ENCODE measurements around the gene PTCD1.

The PTCD1 gene

GRCh38 chr7:99409192-99409572 is 29.4 kb downstream of the PTCD1 start:
- Histone ChIP-seq H3K4me1 (ENCODE audit: control insufficient read depth, insufficient read depth, low read length) (peaks cover 39% of the 10 kb centered on the region), H3K9ac (ENCODE audit: low read length in 2 of 2) (peak overlapping the region; percentile 97 to 99), H3K27ac (ENCODE audit: low read length) (peak overlapping the region; percentile 98), H3K4me3 (ENCODE audit: low read length in 2 of 2) (peak overlapping the region; percentile 89 to 99), H3K36me3 (ENCODE audit: control insufficient read depth in 2 of 2, insufficient read depth in 2 of 2, low read length in 2 of 2) (peaks cover 20 to 28% of the 10 kb centered on the region in 2 donors), H3K27me3 (ENCODE audit: control insufficient read depth in 1 of 2, insufficient read depth in 2 of 2, low read length in 2 of 2) (no peaks in the 10 kb centered on the region), H3K9me3 (ENCODE audit: control insufficient read depth in 2 of 2, low read length in 2 of 2) (no peaks in the 10 kb centered on the region)

GRCh38 chr7:99408379-99409191 is 30.0 kb downstream of the PTCD1 start, which contains the start of the genes BUD31 and PDAP1:
Gene BUD31, plus strand, starts transcription at chr7:99408969. Its CDS starts 2,124 bp downstream, at chr7:99411093.
Gene PDAP1, minus strand, starts transcription at chr7:99408597. Its CDS starts 49 bp downstream, at chr7:99408548.
- peaks cover 42% of the 10 kb centered on the region for H3K4me1 ChIP-seq (ENCODE audit: control insufficient read depth, insufficient read depth, low read length)

DNA sequence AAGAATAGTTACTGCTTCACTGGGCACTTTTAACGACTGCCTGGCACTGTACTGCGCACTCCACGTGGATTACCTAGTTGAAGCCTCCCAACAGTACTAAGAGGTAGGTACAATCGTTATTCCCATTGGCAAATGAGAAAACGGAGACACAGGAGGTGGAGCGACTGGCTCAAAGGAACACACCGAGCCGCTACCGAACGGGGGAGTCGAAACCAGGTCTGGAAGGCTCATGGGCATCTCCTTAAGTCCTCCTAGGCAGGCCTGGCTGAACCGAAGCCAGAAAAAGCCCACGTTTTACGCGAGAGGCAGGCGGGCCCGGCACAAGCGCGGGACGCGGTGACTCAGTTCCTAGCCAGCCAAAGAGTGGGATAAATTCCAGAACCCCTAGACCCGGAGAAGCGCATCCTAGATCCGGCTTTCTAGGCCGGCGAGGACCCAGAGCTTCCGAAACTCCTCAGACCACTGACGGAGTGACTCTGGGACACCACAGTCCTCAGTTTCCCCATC is 30.7 kb downstream of the PTCD1 start:
- H3K36me3 ChIP-seq (ENCODE audit: control insufficient read depth in 2 of 2, insufficient read depth in 2 of 2, low read length in 2 of 2) = peaks cover 23 to 35% of the 10 kb centered on the region in 2 donors
- no peaks in the 10 kb centered on the region for H3K27me3 ChIP-seq (ENCODE audit: control insufficient read depth in 1 of 2, insufficient read depth in 2 of 2, low read length in 2 of 2)
- H3K9me3 ChIP-seq (ENCODE audit: control insufficient read depth in 2 of 2, low read length in 2 of 2) = no peaks in the 10 kb centered on the region
- peak overlapping the region; percentile 89 to 99 for H3K4me3 ChIP-seq (ENCODE audit: low read length in 2 of 2)
- H3K9ac ChIP-seq (ENCODE audit: low read length in 2 of 2) = peak overlapping the region; percentile 97 to 99
- H3K27ac ChIP-seq (ENCODE audit: low read length) = peak overlapping the region; percentile 98
- peaks cover 42% of the 10 kb centered on the region for H3K4me1 ChIP-seq (ENCODE audit: control insufficient read depth, insufficient read depth, low read length)

More at GRCh38 chr7:99408379-99409191, 30.0 kb downstream of the PTCD1 start, which contains the start of the genes BUD31 and PDAP1:
- Histone ChIP-seq H3K9ac (ENCODE audit: low read length in 2 of 2) (peak within 1 kb of the TSS; percentile 97 to 99), H3K36me3 (ENCODE audit: control insufficient read depth in 2 of 2, insufficient read depth in 2 of 2, low read length in 2 of 2) (peaks cover 25 to 34% of the 10 kb centered on the region in 2 donors), H3K27me3 (ENCODE audit: control insufficient read depth in 1 of 2, insufficient read depth in 2 of 2, low read length in 2 of 2) (no peaks in the 10 kb centered on the region), H3K9me3 (ENCODE audit: control insufficient read depth in 2 of 2, low read length in 2 of 2) (no peaks in the 10 kb centered on the region), H3K4me3 (ENCODE audit: low read length in 2 of 2) (peak within 1 kb of the TSS; percentile 89 to 99), H3K27ac (ENCODE audit: low read length) (peak within 1 kb of the TSS; percentile 98)

- H3K4me1 ChIP-seq (ENCODE audit: control insufficient read depth, insufficient read depth, low read length) = peaks cover 42% of the 10 kb centered on the region
- H3K36me3 ChIP-seq (ENCODE audit: control insufficient read depth in 2 of 2, insufficient read depth in 2 of 2, low read length in 2 of 2) = peaks cover 17 to 29% of the 10 kb centered on the region in 2 donors
- peak overlapping the region in 1 of 2 donors; percentile 97 for H3K9ac ChIP-seq (ENCODE audit: low read length in 2 of 2)
- peak overlapping the region in 1 of 2 donors; percentile 14 for H3K4me3 ChIP-seq (ENCODE audit: low read length in 2 of 2)
- H3K9me3 ChIP-seq (ENCODE audit: control insufficient read depth in 2 of 2, low read length in 2 of 2) = no peaks in the 10 kb centered on the region
- no peak overlapping the region for H3K27ac ChIP-seq (ENCODE audit: low read length)
- no peaks in the 10 kb centered on the region for H3K27me3 ChIP-seq (ENCODE audit: control insufficient read depth in 1 of 2, insufficient read depth in 2 of 2, low read length in 2 of 2)
These were observed 32.0 kb downstream of the PTCD1 start for GRCh38 chr7:99406557-99406956.

- Histone ChIP-seq H3K4me3 (ENCODE audit: low read length in 2 of 2) (no peak overlapping the region), H3K9me3 (ENCODE audit: control insufficient read depth in 2 of 2, low read length in 2 of 2) (no peaks in the 10 kb centered on the region), H3K36me3 (ENCODE audit: control insufficient read depth in 2 of 2, insufficient read depth in 2 of 2, low read length in 2 of 2) (peaks cover 22 to 32% of the 10 kb centered on the region in 2 donors), H3K9ac (ENCODE audit: low read length in 2 of 2) (no peak overlapping the region), H3K27ac (ENCODE audit: low read length) (no peak overlapping the region), H3K4me1 (ENCODE audit: control insufficient read depth, insufficient read depth, low read length) (peaks cover 37% of the 10 kb centered on the region), H3K27me3 (ENCODE audit: control insufficient read depth in 1 of 2, insufficient read depth in 2 of 2, low read length in 2 of 2) (no peaks in the 10 kb centered on the region)
These were observed 33.6 kb downstream of the PTCD1 start for GRCh38 chr7:99404977-99405320.

- H3K27ac ChIP-seq (ENCODE audit: low read length) = no peak overlapping the region
- no peak overlapping the region for H3K4me3 ChIP-seq (ENCODE audit: low read length in 2 of 2)
- H3K4me1 ChIP-seq (ENCODE audit: control insufficient read depth, insufficient read depth, low read length) = peaks cover 31% of the 10 kb centered on the region
- no peaks in the 10 kb centered on the region for H3K27me3 ChIP-seq (ENCODE audit: control insufficient read depth in 1 of 2, insufficient read depth in 2 of 2, low read length in 2 of 2)
- H3K36me3 ChIP-seq (ENCODE audit: control insufficient read depth in 2 of 2, insufficient read depth in 2 of 2, low read length in 2 of 2) = peaks cover 23 to 37% of the 10 kb centered on the region in 2 donors
- no peaks in the 10 kb centered on the region for H3K9me3 ChIP-seq (ENCODE audit: control insufficient read depth in 2 of 2, low read length in 2 of 2)
- no peak overlapping the region for H3K9ac ChIP-seq (ENCODE audit: low read length in 2 of 2)
These were observed 34.2 kb downstream of the PTCD1 start for GRCh38 chr7:99404235-99404976.

GRCh38 chr7:99403764-99404163 is 34.8 kb downstream of the PTCD1 start:
- Histone ChIP-seq H3K9me3 (ENCODE audit: control insufficient read depth in 2 of 2, low read length in 2 of 2) (no peaks in the 10 kb centered on the region), H3K36me3 (ENCODE audit: control insufficient read depth in 2 of 2, insufficient read depth in 2 of 2, low read length in 2 of 2) (peaks cover 28 to 42% of the 10 kb centered on the region in 2 donors)

GRCh38 chr7:99402854-99403253 is 35.7 kb downstream of the PTCD1 start:
- Histone ChIP-seq H3K36me3 (ENCODE audit: control insufficient read depth in 2 of 2, insufficient read depth in 2 of 2, low read length in 2 of 2) (peaks cover 31 to 46% of the 10 kb centered on the region in 2 donors), H3K4me1 (ENCODE audit: control insufficient read depth, insufficient read depth, low read length) (peaks cover 28% of the 10 kb centered on the region), H3K9ac (ENCODE audit: low read length in 2 of 2) (no peak overlapping the region)

More at GRCh38 chr7:99403764-99404163, 34.8 kb downstream of the PTCD1 start:
- H3K4me3 ChIP-seq (ENCODE audit: low read length in 2 of 2) = no peak overlapping the region
- H3K9ac ChIP-seq (ENCODE audit: low read length in 2 of 2) = no peak overlapping the region
- H3K4me1 ChIP-seq (ENCODE audit: control insufficient read depth, insufficient read depth, low read length) = peaks cover 29% of the 10 kb centered on the region
- H3K27ac ChIP-seq (ENCODE audit: low read length) = no peak overlapping the region
- no peaks in the 10 kb centered on the region for H3K27me3 ChIP-seq (ENCODE audit: control insufficient read depth in 1 of 2, insufficient read depth in 2 of 2, low read length in 2 of 2)

DNA sequence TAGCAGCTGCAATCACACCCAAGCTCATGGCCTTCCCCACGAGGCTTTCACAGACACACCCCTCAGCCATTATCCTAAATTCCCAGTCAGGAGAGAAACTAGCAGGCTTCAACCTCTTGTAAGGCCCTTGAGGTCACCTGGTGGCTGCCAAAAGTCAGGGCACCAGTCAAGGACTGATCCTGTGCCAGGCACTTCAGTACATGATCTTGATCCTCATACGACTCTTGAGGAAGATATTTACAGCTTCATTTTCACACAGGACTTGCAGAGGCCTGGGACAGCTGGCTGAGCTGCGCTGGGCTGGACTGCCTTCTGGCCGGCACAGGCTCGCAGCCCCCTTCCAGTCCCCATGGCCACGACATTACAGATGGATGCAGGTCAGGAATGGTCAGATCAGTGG is 39.0 kb downstream of the PTCD1 start:
- Histone ChIP-seq H3K27me3 (ENCODE audit: control insufficient read depth in 1 of 2, insufficient read depth in 2 of 2, low read length in 2 of 2) (no peaks in the 10 kb centered on the region), H3K36me3 (ENCODE audit: control insufficient read depth in 2 of 2, insufficient read depth in 2 of 2, low read length in 2 of 2) (peaks cover 41 to 53% of the 10 kb centered on the region in 2 donors), H3K4me3 (ENCODE audit: low read length in 2 of 2) (no peak overlapping the region), H3K9ac (ENCODE audit: low read length in 2 of 2) (no peak overlapping the region), H3K4me1 (ENCODE audit: control insufficient read depth, insufficient read depth, low read length) (peaks cover 7% of the 10 kb centered on the region), H3K9me3 (ENCODE audit: control insufficient read depth in 2 of 2, low read length in 2 of 2) (no peaks in the 10 kb centered on the region), H3K27ac (ENCODE audit: low read length) (no peak overlapping the region)

More at GRCh38 chr7:99402854-99403253, 35.7 kb downstream of the PTCD1 start:
- H3K27ac ChIP-seq (ENCODE audit: low read length) = no peak overlapping the region
- no peaks in the 10 kb centered on the region for H3K27me3 ChIP-seq (ENCODE audit: control insufficient read depth in 1 of 2, insufficient read depth in 2 of 2, low read length in 2 of 2)
- no peaks in the 10 kb centered on the region for H3K9me3 ChIP-seq (ENCODE audit: control insufficient read depth in 2 of 2, low read length in 2 of 2)
- no peak overlapping the region for H3K4me3 ChIP-seq (ENCODE audit: low read length in 2 of 2)

DNA sequence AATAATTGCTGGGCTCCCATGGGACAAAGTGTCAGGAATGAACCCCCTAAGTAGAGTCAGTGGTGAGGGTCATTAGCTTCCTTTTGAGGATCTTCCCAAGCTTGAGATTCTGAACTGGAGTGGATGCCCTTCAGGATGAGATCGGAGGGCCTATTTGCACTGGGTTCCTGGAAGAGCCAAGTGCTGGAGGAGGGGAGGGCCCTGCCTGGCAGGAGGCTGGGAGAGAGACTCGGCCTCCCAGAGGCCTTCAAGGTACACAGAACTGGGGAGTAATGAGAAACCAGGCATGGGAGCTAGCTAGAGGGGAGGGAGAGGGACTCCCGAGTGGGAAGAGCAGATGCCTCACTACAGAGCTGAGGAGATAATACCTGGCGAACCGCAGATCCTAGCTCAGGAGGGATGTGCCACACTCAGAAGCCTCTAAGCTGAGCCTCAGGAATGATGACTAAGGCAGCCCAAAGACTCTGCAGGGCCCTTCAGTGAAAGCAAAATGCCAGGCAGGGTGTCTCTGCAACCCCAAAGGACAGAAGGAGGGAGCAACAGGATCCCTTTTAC is 39.6 kb downstream of the PTCD1 start:
- no peak overlapping the region for H3K9ac ChIP-seq (ENCODE audit: low read length in 2 of 2)
- peaks cover 40 to 47% of the 10 kb centered on the region in 2 donors for H3K36me3 ChIP-seq (ENCODE audit: control insufficient read depth in 2 of 2, insufficient read depth in 2 of 2, low read length in 2 of 2)
- no peaks in the 10 kb centered on the region for H3K27me3 ChIP-seq (ENCODE audit: control insufficient read depth in 1 of 2, insufficient read depth in 2 of 2, low read length in 2 of 2)
- peaks cover 4% of the 10 kb centered on the region for H3K4me1 ChIP-seq (ENCODE audit: control insufficient read depth, insufficient read depth, low read length)
- no peak overlapping the region for H3K27ac ChIP-seq (ENCODE audit: low read length)
- no peaks in the 10 kb centered on the region for H3K9me3 ChIP-seq (ENCODE audit: control insufficient read depth in 2 of 2, low read length in 2 of 2)
- no peak overlapping the region for H3K4me3 ChIP-seq (ENCODE audit: low read length in 2 of 2)
